ENCODE results near the gene FANCM. TPM values are rescaled to one million over a fixed set of nuclear protein-coding genes. Genes with fewer than 3 reads are reported as not detected.

The FANCM gene
- total and polyA plus RNA-seq, 9 of the 15 experiments (the other 6 are each of a cell fraction or from before 2014, with no cell fraction given) = 5.1 to 14.4 (median 6.2) TPM

DNA sequence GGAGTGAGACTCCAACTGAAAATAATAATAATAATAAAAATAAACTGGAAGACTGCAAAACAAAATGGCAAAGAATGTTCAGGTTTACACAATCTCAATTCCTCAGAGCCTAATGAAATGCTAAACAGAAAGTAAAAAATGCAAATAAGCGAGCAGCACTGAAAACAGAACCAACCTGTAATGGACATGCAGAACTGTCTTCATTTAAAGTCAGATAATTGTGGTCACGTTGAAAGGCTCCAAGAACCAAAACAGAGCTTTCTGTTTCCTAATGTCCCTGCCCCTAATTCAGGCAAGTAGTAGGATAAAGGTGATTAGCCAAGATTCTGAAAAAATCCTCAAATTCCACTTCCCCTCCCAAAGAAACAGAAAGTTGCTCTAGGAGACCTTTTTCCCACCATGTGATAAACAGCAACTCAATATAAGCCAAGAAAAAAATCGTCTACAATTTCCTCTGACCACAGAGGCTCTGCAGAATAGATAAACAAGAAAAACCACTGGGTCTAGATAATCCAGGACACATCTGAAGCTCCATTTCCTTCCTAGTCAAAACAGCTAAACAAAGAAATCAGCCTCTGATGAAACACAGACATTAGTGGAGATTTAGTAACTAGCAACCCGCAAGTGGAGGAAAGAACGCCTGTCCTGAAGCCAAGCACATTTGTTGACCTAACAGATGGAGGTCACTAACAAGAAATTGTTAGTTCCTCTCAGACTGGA is 114.3 kb downstream of the FANCM start (continued):
- TF ChIP-seq, protein P1, sequence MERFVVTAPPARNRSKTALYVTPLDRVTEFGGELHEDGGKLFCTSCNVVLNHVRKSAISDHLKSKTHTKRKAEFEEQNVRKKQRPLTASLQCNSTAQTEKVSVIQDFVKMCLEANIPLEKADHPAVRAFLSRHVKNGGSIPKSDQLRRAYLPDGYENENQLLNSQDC (CRISPR knock-in tag; IDR thresholded peaks at IDR 0.05) = no peak
- no peak for TF ChIP-seq RFX1 (IDR thresholded peaks at IDR 0.05)
- TF ChIP-seq, protein P2, sequence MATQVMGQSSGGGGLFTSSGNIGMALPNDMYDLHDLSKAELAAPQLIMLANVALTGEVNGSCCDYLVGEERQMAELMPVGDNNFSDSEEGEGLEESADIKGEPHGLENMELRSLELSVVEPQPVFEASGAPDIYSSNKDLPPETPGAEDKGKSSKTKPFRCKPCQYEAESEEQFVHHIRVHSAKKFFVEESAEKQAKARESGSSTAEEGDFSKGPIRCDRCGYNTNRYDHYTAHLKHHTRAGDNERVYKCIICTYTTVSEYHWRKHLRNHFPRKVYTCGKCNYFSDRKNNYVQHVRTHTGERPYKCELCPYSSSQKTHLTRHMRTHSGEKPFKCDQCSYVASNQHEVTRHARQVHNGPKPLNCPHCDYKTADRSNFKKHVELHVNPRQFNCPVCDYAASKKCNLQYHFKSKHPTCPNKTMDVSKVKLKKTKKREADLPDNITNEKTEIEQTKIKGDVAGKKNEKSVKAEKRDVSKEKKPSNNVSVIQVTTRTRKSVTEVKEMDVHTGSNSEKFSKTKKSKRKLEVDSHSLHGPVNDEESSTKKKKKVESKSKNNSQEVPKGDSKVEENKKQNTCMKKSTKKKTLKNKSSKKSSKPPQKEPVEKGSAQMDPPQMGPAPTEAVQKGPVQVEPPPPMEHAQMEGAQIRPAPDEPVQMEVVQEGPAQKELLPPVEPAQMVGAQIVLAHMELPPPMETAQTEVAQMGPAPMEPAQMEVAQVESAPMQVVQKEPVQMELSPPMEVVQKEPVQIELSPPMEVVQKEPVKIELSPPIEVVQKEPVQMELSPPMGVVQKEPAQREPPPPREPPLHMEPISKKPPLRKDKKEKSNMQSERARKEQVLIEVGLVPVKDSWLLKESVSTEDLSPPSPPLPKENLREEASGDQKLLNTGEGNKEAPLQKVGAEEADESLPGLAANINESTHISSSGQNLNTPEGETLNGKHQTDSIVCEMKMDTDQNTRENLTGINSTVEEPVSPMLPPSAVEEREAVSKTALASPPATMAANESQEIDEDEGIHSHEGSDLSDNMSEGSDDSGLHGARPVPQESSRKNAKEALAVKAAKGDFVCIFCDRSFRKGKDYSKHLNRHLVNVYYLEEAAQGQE (IDR thresholded peaks at IDR 0.05; ENCODE audit: borderline replicate concordance) = no peak
- TF ChIP-seq, protein P2 (CRISPR knock-in tag; IDR thresholded peaks at IDR 0.05; ENCODE audit: low read depth) = no peak
- TF ChIP-seq BCLAF1 (IDR thresholded peaks at IDR 0.05; ENCODE audit: borderline replicate concordance in 1 of 2, control insufficient read depth in 1 of 2, low read depth in 2 of 2, low read length in 1 of 2) = no peak
- no peak for TF ChIP-seq SIN3B (IDR thresholded peaks at IDR 0.05; ENCODE audit: low read depth)
- no peak for TF ChIP-seq PURB (CRISPR knock-in tag; IDR thresholded peaks at IDR 0.05; ENCODE audit: low read depth)
- TF ChIP-seq SRSF3 (IDR thresholded peaks at IDR 0.05; ENCODE audit: insufficient read depth, low read length) = no peak
- no peak for TF ChIP-seq SAFB2 (IDR thresholded peaks at IDR 0.05; ENCODE audit: borderline replicate concordance, low read depth, low read length, severe bottlenecking)
- no peak for TF ChIP-seq FOSL1 (tag; conservative IDR thresholded peaks at IDR 0.05)
